ENCODE results near the gene OR4D2.

OR4D2 gene

DNA sequence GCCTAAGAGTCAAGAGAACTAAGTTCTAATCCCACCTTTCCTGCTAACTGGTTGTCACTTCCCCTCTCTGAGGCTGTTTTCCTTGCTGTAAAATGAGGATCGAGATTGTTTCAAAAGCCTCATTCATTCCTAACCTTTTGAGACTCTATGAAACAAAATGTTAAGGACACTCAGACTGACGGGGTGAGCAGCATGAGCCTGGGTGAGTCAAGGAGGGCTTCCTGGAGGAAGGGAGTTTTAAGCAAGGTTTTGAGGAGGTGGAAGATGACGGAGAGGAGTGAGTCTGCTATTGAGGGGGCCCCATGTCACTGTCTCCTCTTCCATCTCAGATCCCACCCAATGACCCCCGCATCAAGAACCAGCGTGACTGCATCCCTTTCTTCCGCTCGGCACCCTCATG is 29.8 kb downstream of the OR4D2 start:
- H3K27ac ChIP-seq = no peak overlapping the region
- TF ChIP-seq, protein P1, sequence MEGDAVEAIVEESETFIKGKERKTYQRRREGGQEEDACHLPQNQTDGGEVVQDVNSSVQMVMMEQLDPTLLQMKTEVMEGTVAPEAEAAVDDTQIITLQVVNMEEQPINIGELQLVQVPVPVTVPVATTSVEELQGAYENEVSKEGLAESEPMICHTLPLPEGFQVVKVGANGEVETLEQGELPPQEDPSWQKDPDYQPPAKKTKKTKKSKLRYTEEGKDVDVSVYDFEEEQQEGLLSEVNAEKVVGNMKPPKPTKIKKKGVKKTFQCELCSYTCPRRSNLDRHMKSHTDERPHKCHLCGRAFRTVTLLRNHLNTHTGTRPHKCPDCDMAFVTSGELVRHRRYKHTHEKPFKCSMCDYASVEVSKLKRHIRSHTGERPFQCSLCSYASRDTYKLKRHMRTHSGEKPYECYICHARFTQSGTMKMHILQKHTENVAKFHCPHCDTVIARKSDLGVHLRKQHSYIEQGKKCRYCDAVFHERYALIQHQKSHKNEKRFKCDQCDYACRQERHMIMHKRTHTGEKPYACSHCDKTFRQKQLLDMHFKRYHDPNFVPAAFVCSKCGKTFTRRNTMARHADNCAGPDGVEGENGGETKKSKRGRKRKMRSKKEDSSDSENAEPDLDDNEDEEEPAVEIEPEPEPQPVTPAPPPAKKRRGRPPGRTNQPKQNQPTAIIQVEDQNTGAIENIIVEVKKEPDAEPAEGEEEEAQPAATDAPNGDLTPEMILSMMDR (IDR thresholded peaks at IDR 0.05) = no peak
- TF ChIP-seq ZFX (IDR thresholded peaks at IDR 0.05; ENCODE audit: borderline replicate concordance) = no peak

DNA sequence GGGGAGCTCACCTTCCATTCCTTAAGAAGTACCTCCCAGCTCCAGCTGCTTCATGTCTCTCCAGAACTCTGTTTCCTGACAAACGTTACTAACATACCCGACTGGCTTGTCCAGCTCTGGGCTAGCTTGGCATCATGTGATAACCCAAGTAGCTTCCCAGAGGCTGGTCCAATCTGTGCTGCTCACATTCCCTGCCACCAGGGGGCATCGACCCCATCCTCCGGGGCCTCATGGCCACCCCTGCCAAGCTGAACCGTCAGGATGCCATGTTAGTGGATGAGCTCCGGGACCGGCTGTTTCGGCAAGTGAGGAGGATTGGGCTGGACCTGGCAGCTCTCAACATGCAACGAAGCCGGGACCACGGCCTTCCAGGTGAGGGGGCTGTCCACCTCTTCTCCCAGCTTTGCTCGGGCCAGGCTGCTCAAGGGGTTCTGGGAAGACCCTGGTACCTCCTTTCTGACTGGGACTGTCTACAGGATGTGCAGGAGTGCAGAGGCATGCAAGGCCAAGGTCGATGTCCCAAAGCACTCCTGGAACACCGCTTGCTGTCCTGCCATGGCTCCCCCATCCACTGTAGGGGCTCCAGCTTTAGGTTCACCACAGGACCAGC is 33.3 kb downstream of the OR4D2 start:
- TF ChIP-seq ZFX (IDR thresholded peaks at IDR 0.05; ENCODE audit: borderline replicate concordance) = no peak
- TF ChIP-seq, protein P1 (IDR thresholded peaks at IDR 0.05) = peak; percentile 89
- H3K27ac ChIP-seq = no peak overlapping the region

DNA sequence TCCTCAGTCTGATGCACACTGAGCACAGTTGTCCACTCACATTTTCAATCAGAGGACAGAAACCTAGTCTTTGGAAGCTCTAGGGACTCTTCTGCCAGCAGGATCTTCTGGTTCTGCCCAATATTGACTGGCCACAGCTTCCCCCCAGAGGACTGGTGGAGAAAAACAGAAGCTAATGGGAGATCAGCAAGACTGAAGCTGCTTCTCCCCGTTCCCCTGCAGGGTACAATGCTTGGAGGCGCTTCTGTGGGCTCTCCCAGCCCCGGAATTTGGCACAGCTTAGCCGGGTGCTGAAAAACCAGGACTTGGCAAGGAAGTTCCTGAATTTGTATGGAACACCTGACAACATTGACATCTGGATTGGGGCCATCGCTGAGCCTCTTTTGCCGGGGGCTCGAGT is 36.1 kb downstream of the OR4D2 start:
- H3K27ac ChIP-seq = no peak overlapping the region
- TF ChIP-seq, protein P1 (IDR thresholded peaks at IDR 0.05) = no peak
- no peak for TF ChIP-seq ZFX (IDR thresholded peaks at IDR 0.05; ENCODE audit: borderline replicate concordance)

DNA sequence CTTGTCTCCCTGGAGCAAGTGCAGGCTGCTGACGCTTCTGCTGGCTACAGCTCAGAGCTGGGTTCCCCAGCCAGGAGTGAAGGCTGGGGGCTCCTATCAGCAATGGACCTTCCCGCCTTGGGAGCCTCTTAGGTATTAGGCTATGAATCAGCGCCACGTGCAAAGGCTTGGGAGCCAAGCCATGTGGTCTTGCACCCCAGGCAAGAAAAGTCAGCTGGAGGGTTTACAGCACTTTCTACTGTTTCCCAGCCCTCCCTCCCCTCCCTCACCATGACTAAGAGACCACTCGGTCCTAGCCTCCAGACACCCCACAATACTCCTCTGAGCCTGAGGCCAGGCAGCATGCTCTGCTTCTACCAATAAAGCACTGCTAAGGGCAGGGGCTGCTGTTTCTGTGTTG is 38.0 kb downstream of the OR4D2 start:
- H3K27ac ChIP-seq = no peak overlapping the region
- TF ChIP-seq ZFX (IDR thresholded peaks at IDR 0.05; ENCODE audit: borderline replicate concordance) = no peak
- TF ChIP-seq, protein P1 (IDR thresholded peaks at IDR 0.05) = no peak

DNA sequence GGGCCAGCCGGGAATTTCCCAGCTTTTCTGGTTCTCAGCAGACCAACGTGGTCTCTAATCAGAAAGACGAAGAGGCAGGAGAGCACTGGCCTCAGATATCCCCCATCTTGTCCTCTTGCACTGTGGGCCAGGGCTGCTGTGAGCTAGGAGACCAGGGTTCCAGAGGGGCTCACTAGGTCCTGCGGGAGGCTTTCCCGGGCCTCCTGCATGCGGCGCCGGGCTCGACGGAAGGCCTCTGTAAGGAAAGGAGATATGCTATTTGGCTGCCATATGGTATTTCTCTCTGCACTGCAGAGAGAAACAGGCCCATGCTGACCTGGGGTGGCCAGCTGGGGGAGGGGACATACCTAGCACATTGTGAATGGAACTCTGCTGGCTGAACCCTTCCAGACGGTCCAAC is 39.2 kb downstream of the OR4D2 start:
- TF ChIP-seq, protein P1 (IDR thresholded peaks at IDR 0.05) = no peak
- no peak for TF ChIP-seq ZFX (IDR thresholded peaks at IDR 0.05; ENCODE audit: borderline replicate concordance)
- H3K27ac ChIP-seq = no peak overlapping the region

DNA sequence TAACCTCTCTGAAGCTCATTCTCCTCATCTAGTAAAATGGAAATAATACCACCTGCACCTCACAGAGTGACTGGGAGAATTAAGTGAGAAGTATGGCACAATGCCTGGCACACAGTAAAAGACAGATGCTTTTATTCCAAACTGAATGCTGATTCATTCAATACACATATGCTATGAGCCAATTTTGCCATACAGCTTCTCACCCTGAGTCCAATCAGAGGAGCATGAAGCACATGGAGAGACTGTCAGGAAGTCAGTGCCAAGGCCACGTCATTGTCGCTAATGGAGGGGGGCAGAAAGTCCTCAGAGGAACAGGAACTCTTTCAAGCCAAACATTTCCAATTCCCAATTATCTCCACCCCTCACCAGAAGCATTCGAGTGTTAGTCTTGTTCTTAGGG is 40.7 kb downstream of the OR4D2 start:
- TF ChIP-seq, protein P1 (IDR thresholded peaks at IDR 0.05) = no peak
- no peak for TF ChIP-seq ZFX (IDR thresholded peaks at IDR 0.05; ENCODE audit: borderline replicate concordance)
- no peak overlapping the region for H3K27ac ChIP-seq

DNA sequence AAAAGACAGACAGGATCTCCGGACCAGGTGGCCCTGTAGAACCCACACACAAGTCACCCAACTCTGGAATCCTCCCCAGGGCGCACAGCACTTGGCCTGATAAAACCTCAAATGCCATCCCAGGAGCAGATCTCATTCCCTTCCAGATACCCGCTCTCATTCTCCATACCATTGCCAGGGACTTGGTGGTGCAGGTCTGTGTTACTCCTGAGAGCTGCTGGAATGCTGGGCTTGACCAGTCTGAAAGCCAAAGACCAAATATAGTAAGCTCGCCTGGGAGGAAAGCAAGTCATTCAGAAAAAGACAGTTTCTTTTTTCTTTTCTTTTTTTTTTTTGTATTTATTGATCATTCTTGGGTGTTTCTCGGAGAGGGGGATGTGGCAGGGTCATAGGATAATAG is 41.6 kb downstream of the OR4D2 start:
- no peak for TF ChIP-seq ZFX (IDR thresholded peaks at IDR 0.05; ENCODE audit: borderline replicate concordance)
- TF ChIP-seq, protein P1 (IDR thresholded peaks at IDR 0.05) = no peak
- no peak overlapping the region for H3K27ac ChIP-seq

Measured in 22Rv1 (cell line).